Activated naive CD4-positive, alpha-beta T cell treated with Interleukin-2 at 50 U/mL for 16 hours (primary cell): ENCODE measurements around the gene TMEM40.
A peak's percentile ranks its signal among the peaks of the same experiment; 100 is the strongest.

Experiments
- DNase-seq: peaks from one replicate; pipeline ENCODE4 v3.0.0-alpha.2; 2020

Gene TMEM40

DNA sequence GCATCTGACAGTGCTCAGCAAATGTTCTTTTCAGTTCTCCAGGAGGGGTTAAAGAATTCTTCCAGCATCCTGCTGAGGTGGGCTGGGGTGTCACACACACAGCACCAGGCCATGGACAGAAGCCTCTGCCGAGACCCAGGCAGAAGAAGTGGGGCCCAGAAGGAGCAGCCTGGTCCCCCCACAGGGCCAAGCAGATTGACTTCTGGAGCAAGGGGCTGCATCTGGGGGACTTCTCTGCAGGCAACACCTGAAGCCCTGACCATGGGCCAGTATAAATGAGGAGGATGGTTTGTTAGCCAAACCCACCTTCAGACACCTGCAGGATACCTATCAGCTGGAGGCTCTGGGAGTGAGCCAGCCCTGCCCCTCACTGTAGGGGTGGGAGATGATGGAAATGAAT is 16.2 kb upstream of the TMEM40 start:
- DNase-seq: no peak

- no peak for DNase-seq
Observed at GRCh38 chr3:12774619-12775018, 15.6 kb upstream of the TMEM40 start.

DNA sequence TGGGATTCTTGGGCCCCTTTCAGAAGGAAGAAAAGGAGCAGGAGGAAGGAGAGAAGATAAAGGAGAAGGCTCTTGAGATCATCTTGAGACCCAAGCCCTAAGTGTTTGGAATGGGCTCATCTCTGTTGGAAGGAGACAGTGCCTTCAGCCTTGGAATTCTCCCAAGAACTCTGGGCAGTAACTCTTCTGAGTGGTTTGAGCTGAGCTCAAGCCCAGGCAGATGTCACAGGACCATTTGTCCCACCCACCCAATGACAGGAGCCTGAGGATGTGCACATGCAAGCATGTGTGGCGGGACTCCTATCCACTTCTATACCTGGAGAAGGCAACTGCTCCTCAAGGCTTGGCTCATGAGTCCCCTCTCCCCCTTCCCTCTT is 14.6 kb upstream of the TMEM40 start:
- no peak for DNase-seq

DNA sequence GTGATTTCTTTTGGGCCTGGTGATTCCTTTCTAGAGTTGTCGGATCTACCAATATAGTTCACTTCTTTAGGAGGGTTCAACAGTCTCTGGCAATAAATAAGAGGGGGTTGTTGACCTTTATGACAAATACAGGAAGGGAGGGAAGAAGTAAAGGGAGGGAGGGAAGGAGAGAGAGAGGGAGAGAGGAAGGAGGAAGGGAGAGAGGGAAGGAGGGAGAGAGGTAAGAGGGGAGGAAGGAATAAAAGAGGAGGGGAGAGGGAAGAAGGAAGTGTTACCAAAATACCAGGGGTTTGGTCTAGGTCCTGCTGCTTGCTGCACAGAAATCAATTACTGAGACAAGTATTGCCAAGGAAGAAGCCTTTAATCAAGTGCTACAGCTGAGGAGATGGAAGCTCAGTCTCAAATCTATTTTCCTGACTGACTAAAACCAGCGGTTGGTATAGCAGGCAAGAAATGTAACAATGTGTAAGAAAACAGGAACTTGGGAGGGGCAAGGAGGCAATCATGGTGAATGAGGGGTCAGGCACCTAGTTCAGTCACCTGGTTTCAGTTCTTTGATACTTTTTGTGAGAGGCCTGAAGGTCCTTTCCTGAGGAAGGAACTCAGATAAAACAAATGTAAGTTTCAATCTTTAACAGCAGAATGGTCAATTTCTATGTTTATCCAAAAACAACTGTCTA is 14.1 kb upstream of the TMEM40 start:
- DNase-seq: no peak

DNA sequence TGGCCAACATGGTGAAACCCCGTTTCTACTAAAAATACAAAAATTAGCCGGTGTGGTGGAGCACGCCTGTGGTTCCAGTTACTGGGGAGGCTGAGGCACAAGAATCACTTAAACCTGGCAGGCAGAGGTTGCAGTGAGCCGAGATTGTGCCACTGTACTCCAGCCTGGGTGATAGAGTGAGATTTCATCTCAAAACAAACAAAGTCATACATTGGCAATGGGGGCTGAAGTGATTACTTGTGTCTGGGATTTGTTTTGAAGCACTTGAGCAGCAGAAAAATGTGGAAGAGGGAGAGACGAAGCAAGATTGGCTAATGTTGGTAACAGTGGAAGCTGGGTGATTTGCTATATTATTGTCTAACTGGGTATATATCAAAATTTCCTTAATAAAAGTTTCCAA is 13.4 kb upstream of the TMEM40 start:
- no peak for DNase-seq

DNA sequence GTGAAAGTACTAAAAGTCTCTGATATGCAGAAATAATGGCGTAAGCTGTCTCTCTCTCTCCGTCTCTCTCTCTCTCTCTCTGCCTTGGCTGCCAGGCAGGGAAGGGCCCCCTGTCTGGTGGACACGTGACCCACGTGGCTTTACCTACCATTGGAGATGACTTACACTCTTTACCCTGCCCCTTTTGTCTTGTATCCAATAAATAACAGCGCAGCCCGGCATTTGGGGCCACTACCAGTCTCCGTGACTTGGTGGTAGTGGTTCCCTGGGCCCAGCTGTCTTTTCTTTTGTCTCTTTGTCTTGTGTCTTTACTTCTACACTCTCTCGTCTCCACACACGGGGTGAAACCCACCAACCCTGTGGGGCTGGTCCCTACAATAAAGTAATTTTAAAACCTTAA is 12.2 kb upstream of the TMEM40 start:
- no peak for DNase-seq

GRCh38 chr3:12769761-12770160 is 10.7 kb upstream of the TMEM40 start:
- no peak for DNase-seq

DNA sequence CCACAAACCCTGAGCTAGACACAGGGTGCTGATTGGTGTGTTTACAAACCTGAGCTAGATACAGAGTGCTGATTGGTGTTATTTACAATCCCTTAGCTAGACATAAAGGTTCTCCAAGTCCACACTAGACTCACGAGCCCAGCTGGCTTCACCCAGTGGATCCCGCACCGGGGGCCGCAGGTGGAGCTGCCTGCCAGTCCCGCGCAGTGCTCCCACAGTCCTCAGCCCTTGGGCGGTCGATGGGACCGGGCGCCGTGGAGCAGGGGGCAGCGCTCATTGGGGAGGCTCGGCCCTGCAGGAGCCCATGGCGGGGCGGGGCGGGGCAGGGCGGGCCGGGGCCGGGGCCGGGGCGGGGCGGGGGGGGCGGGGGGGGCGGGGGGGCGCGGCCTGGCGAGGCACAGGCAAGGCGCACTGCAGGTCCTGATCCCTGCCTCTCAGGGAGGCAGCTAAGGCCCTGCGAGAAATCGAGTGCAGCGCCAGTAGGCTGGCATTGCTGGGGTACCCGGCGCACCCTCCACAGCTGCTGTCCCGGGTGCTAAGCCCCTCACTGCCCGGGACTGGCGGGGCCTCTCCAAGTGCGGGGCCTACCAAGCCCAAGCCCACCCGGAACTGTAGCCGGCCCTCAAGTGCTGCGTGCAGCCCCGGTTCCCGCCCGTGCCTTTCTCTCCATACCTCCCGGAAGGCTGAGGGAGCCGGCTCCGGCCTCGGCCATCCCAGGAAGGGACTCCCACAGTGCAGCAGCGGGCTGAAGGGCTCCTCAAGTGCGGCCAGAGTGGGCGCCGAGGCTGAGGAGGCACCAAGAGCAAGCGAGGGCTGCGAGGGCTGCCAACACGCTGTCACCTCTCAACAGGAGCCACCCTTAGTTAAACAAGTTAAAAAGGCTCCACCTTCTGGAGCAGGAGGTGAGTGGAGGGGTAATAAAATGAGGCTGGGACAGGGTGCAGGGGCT is 9.8 kb upstream of the TMEM40 start:
- no peak for DNase-seq

- DNase-seq: no peak
Observed at GRCh38 chr3:12766541-12766940, 7.5 kb upstream of the TMEM40 start.

DNA sequence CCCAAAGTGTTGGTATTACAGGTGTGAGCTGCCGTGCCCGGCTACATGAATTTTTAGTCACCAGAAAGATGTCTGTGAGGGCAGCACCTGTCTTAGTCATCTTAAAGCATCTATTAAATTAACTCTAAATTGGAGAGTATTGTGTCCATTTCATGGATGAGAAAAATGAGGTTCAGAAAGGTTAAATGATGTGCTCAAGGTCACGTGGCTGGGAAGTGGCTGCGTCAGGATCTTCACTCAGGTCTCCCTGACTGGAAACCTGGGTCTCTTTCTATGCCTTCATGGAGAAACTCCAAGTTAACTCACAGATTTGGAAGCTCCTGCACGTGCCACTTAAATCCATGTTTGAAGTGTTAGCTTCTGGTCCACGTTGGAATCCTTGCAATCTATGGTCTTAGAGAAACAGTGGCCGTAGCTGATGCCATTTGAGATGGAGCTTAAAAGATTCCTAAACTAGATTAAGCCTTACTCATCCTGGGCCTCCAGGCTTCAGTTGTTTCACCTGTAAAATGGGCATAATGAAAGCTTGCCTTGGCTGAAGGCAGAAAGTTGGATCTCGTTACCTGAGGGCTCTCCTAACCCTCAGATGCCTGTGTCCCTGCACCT is 5.2 kb upstream of the TMEM40 start:
- DNase-seq: no peak

DNA sequence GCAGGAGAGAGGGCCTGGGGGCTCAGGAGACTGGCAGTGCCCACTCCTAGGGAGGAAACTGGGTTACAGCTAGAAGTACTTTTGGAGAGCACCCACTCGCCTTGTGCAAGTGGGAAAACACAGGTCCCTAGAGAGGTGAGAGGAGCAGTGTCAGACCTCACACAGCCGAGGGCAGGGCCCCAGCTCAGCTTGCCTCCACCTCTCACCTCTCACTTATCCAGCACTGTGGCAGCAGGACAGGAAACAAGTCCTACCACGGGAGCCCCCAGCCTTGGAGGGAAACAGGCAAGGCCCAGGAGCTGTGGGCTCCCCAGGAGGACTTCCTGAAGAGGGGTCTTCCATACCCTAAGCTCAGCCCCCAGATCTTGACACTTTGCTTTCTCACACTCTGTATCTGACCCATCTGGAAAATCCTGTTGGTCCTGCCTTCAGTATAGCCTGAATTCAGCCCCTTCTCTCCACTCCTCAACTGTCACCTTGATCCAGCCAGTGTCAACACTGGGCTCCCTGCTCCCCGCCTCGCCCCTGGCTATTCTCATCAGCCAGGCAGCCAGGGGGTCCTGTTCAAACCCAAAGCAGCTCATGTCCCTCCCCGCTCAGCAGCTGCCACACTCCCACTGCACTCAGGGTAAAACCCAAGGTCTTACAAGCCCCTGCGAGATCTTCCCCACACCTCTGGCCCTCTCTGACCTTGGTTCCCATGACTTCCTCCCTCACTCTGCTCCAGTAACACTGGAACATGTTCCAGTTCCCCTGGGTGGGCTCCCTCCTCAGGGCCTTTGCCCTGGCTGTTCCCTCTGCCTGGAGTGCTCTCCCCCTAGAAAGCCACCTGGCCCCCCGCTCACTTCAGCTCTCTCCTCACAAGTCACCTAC is 870 bp upstream of the TMEM40 start:
- DNase-seq: no peak

GRCh38 chr3:12758025-12758781 is 856 bp downstream of the TMEM40 start:
- DNase-seq: no peak

- no peak for DNase-seq
Observed at GRCh38 chr3:12756635-12757034, 2.4 kb downstream of the TMEM40 start.

DNA sequence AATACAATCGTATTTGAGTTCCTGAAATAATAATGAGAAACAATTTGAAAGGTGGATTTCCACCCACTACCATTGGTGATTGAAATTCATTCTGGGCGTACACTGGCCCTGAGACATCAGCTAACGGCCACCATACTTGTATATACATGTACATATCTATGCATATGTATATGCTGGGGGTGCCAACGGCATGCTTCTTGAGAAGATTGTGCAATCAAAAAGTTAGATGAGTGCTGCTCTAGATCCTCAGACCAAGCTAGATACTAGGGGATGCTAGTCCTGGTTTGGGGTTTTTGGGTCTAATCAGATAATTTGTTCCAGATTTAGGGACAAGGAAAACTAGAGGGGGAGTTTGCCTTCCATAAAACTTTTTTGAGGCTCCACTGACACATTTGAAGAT is 2.9 kb downstream of the TMEM40 start:
- DNase-seq: no peak

GRCh38 chr3:12755754-12756153 is 3.3 kb downstream of the TMEM40 start:
- no peak for DNase-seq

- no peak for DNase-seq
Observed at GRCh38 chr3:12754313-12754712, 4.7 kb downstream of the TMEM40 start.

- no peak for DNase-seq
Observed at GRCh38 chr3:12753275-12754028, 5.6 kb downstream of the TMEM40 start.

DNA sequence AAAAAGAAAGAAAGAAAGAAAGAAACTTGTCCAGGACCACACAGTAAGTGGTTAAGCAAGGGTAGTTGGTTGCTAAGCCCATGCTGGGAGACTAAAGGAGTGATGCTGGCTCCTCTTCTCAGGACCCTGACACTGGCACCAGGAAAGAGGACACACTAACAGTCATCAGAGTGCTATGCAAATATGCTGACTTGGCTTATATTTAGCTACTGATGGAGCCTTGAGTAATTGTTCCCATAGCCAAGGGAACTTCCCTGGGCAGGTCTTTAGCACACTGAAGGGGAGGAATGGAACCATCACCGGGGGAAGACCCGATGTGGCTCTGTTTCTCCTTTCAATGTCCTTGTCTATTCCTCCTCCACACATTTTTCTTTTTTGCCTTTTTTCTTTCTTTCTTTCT is 6.2 kb downstream of the TMEM40 start:
- no peak for DNase-seq

DNA sequence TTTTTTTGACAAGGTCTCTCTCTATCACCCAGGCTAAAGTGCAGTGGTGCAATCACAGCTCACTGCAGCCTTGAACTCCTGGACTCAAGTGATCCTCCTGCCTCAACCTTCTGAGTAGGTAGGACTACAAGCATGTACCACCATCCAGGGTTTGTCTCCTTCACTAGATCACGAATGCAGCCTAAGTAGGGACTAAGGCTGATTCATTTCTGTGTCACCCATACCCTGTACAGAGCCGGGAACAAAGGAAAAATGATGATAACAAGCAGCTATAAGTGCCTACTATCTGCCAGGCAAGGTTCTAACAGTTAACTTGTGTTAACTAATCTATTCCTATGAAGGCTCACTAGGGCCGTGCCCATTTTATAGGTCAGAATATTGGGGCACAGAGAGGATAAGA is 7.0 kb downstream of the TMEM40 start:
- DNase-seq: no peak

DNA sequence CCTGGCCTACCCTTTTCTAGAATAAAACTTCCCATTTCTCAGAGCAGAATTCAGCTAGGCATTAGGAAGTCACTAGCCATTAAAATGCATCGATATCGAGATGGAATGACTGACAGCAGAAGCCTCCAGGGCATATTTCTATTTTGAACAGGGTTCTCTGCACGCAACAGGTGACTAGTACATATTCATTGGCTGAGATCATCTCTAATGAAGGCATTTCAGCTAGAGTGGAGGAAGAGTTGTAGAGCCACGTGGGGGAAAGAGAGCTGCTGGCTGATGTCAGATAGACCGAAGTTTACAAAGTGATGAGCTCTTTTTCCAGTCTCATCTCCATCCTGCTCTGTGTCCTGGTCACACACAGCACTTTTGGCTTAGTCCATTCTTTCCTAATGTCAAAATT is 7.5 kb downstream of the TMEM40 start:
- no peak for DNase-seq

GRCh38 chr3:12750658-12751071 is 8.4 kb downstream of the TMEM40 start:
- peak; percentile 32 for DNase-seq
